Measurements from ENCODE around the gene KCNK10.

GRCh38 chr14:88202286-88202685 is 120.8 kb downstream of the KCNK10 start:
- TF ChIP-seq CTCF (IDR thresholded peaks at IDR 0.05) (no peak), EZH2phosphoT487 (IDR thresholded peaks at IDR 0.05; ENCODE audit: borderline replicate concordance, low read depth) (no peak), TAF1 (IDR thresholded peaks at IDR 0.05; ENCODE audit: borderline replicate concordance, low read depth, low read length) (no peak), YY1 (IDR thresholded peaks at IDR 0.05; ENCODE audit: low read depth) (no peak), EP300 (IDR thresholded peaks at IDR 0.05; ENCODE audit: borderline replicate concordance in 1 of 2, low read depth in 1 of 2, low read length in 1 of 2) (no peak), JUND (IDR thresholded peaks at IDR 0.05) (no peak)

All from SK-N-SH (cell line).